DND-41 (cell line): ENCODE results near the gene FAM227A.
"Not testable (repeated sequence)": the region's sequence is repeated elsewhere in the genome, so short reads cannot be mapped to it uniquely, and the experiment has no call there.

Source experiments
- EZH2 ChIP-seq: IDR thresholded peaks from 3 replicates; pipeline ENCODE4 v1.6.1; 2012; ENCODE audit warnings: borderline replicate concordance, low read depth, mild to moderate bottlenecking, moderate library complexity, low read length, inconsistent platforms; ENCODE audit not compliant: severe bottlenecking
- TF ChIP-seq, protein P1 (sequence below): IDR thresholded peaks from 2 replicates; pipeline ENCODE4 v1.5.1; 2012; ENCODE audit warnings: borderline replicate concordance, low read length, moderate library complexity, mild to moderate bottlenecking; ENCODE audit not compliant: poor library complexity, severe bottlenecking; ENCODE audit errors: extremely low read depth

DNA sequence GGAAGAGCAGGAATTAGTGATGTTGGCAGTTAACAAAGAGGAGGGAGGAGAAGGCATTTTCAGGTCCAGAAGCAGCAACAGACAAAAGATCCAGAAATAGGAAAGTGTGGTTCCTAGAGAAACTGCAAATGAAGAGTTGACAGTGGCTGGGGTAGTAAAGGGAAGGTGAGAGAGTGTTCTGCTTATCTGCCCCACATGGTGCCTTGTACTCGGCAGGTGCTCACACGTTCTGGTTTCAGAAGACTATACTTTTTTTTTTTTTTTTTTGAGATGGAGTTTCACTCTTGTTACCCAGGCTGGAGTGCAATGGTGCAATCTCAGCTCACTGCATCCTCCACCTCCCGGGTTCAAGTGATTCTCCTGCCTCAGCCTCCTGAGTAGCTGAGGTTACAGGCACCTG, 73.3 kb downstream of the FAM227A start:
- TF ChIP-seq, protein P1, sequence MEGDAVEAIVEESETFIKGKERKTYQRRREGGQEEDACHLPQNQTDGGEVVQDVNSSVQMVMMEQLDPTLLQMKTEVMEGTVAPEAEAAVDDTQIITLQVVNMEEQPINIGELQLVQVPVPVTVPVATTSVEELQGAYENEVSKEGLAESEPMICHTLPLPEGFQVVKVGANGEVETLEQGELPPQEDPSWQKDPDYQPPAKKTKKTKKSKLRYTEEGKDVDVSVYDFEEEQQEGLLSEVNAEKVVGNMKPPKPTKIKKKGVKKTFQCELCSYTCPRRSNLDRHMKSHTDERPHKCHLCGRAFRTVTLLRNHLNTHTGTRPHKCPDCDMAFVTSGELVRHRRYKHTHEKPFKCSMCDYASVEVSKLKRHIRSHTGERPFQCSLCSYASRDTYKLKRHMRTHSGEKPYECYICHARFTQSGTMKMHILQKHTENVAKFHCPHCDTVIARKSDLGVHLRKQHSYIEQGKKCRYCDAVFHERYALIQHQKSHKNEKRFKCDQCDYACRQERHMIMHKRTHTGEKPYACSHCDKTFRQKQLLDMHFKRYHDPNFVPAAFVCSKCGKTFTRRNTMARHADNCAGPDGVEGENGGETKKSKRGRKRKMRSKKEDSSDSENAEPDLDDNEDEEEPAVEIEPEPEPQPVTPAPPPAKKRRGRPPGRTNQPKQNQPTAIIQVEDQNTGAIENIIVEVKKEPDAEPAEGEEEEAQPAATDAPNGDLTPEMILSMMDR = not testable (repeated sequence)
- TF ChIP-seq EZH2 = not testable (repeated sequence)
